Subcutaneous adipose tissue (tissue), 4 donors: ENCODE measurements around the gene HOXD8. TPM values are rescaled to one million over a fixed set of nuclear protein-coding genes. Genes with fewer than 3 reads are reported as not detected.

Experiments
- total RNA-seq, 4 donors: library from RNA; depleted of rRNA; stranded (reverse); fragments of >200 nt; gene quantifications; one replicate each; pipeline ENCODE4 v1.1.0, GENCODE V29; 2016
- TF ChIP-seq, protein P1 (sequence below): fragments of 450-650 bp; IDR thresholded peaks from one replicate; pipeline ENCODE4 v1.5.1; 2016; ENCODE audit warnings: low read depth, mild to moderate bottlenecking, control low read depth, antibody characterized with exemption, moderate library complexity

HOXD8 gene
- total RNA-seq, 4 donors from 2014 or later = 8.0 to 24.5 (median 14.4) TPM

GRCh38 chr2:176132205-176133171 lies 3.0 kb downstream of the HOXD8 start:
- TF ChIP-seq, protein P1, sequence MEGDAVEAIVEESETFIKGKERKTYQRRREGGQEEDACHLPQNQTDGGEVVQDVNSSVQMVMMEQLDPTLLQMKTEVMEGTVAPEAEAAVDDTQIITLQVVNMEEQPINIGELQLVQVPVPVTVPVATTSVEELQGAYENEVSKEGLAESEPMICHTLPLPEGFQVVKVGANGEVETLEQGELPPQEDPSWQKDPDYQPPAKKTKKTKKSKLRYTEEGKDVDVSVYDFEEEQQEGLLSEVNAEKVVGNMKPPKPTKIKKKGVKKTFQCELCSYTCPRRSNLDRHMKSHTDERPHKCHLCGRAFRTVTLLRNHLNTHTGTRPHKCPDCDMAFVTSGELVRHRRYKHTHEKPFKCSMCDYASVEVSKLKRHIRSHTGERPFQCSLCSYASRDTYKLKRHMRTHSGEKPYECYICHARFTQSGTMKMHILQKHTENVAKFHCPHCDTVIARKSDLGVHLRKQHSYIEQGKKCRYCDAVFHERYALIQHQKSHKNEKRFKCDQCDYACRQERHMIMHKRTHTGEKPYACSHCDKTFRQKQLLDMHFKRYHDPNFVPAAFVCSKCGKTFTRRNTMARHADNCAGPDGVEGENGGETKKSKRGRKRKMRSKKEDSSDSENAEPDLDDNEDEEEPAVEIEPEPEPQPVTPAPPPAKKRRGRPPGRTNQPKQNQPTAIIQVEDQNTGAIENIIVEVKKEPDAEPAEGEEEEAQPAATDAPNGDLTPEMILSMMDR = no peak

- TF ChIP-seq, protein P1 = no peak
Measured at GRCh38 chr2:176133389-176133788, 3.9 kb downstream of the HOXD8 start.

- TF ChIP-seq, protein P1 = no peak
Measured at GRCh38 chr2:176134035-176134434, 4.5 kb downstream of the HOXD8 start.

DNA sequence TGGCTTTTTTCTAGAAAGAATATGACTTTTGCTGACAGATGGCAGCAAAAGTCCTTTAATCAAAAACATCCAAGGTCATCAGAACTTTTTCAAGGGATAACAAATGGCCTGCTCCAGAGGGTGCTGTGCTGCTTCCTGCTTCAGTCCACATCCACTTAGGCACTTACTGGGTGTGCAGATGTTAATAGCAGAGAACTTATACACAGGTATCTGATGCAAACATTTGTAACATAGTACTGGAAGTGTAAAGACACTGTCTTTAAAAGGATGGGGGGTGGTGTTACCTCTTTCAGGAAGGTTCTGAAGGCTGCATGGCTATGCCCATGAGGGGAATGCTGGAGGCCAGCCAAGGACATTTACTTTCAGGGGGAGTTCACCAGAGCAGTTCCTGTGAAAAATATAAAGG lies 5.5 kb downstream of the HOXD8 start:
- TF ChIP-seq, protein P1 = no peak

- TF ChIP-seq, protein P1 = no peak
Measured at GRCh38 chr2:176136374-176137251, 7.1 kb downstream of the HOXD8 start.

GRCh38 chr2:176137252-176137580 lies 7.7 kb downstream of the HOXD8 start:
- TF ChIP-seq, protein P1 = no peak

GRCh38 chr2:176137906-176138305 lies 8.4 kb downstream of the HOXD8 start:
- TF ChIP-seq, protein P1 = no peak
